HepG2 (cell line): Measurements from ENCODE around the gene PPP4R3A. TPM values are rescaled to one million over a fixed set of nuclear protein-coding genes. Genes with fewer than 3 reads are reported as not detected.
A peak's percentile ranks its signal among the peaks of the same experiment; 100 is the strongest.

Source experiments
- CBX5 ChIP-seq: sonication (generic); formaldehyde crosslinking; IDR thresholded peaks from 2 replicates; pipeline ENCODE4 v1.4.0; 2020; ENCODE audit warnings: missing genetic modification reagents, borderline replicate concordance
- ETV5 ChIP-seq: IDR thresholded peaks from 2 replicates; pipeline ENCODE4 v1.6.1; 2018; ENCODE audit warnings: missing biosample characterization, missing genetic modification reagents, inconsistent platforms, borderline replicate concordance
- FLYWCH1 ChIP-seq: sonication (generic); formaldehyde crosslinking; IDR thresholded peaks from 2 replicates; pipeline ENCODE4 v1.8.1; 2023; ENCODE audit warnings: mild to moderate bottlenecking, missing genetic modification reagents
- FOXA1 ChIP-seq, 2 experiments: fragments of 450-650 bp in 1 of 2; sonication (generic) in 1 of 2; formaldehyde crosslinking in 1 of 2; IDR thresholded peaks; 2 replicates each; pipeline versions ENCODE4 v1.4.0 to v1.6.1; 2016 to 2020; ENCODE audit warnings: missing genetic modification reagents in 1 of 2
- GTF2F1 ChIP-seq: fragments of 150-350 bp; IDR thresholded peaks from 2 replicates; pipeline ENCODE4 v1.6.1; 2014; ENCODE audit warnings: low read length
- KLF6 ChIP-seq: IDR thresholded peaks from 2 replicates; pipeline ENCODE4 v1.8.0; 2016; ENCODE audit warnings: missing biosample characterization, missing genetic modification reagents
- MEF2D ChIP-seq: sonication (generic); formaldehyde crosslinking; IDR thresholded peaks from 2 replicates; pipeline ENCODE4 v1.5.1; 2020; ENCODE audit warnings: mild to moderate bottlenecking, missing genetic modification reagents
- MIXL1 ChIP-seq: IDR thresholded peaks from 2 replicates; pipeline ENCODE4 v1.6.1; 2016
- NCOA5 ChIP-seq: sonication (generic); formaldehyde crosslinking; IDR thresholded peaks from 2 replicates; pipeline ENCODE4 v1.4.0; 2020; ENCODE audit warnings: missing genetic modification reagents
- POGZ ChIP-seq: sonication (generic); formaldehyde crosslinking; IDR thresholded peaks from 2 replicates; pipeline ENCODE4 v1.4.0; 2020; ENCODE audit warnings: mild to moderate bottlenecking, missing genetic modification reagents
- SALL2 ChIP-seq: sonication (generic); formaldehyde crosslinking; IDR thresholded peaks from 2 replicates; pipeline ENCODE4 v1.8.1; 2023; ENCODE audit warnings: mild to moderate bottlenecking, missing genetic modification reagents, inconsistent platforms
- SMARCE1 ChIP-seq: fragments of 450-650 bp; IDR thresholded peaks from 2 replicates; pipeline ENCODE4 v1.6.1; 2017; ENCODE audit warnings: borderline replicate concordance
- UBTF ChIP-seq: sonication (generic); formaldehyde crosslinking; IDR thresholded peaks from 2 replicates; pipeline ENCODE4 v1.4.0; 2020; ENCODE audit warnings: mild to moderate bottlenecking, missing genetic modification reagents
- ZBTB14 ChIP-seq: sonication (generic); formaldehyde crosslinking; IDR thresholded peaks from 2 replicates; pipeline ENCODE4 v1.4.0; 2020; ENCODE audit warnings: missing genetic modification reagents
- ZFP1 ChIP-seq: IDR thresholded peaks from 2 replicates; pipeline ENCODE4 v1.6.1; 2016
- ZFP36L2 ChIP-seq: sonication (generic); formaldehyde crosslinking; IDR thresholded peaks from 2 replicates; pipeline ENCODE4 v1.4.0; 2020; ENCODE audit warnings: missing genetic modification reagents
- ZFP41 ChIP-seq: sonication (generic); formaldehyde crosslinking; IDR thresholded peaks from 2 replicates; pipeline ENCODE4 v1.4.0; 2020; ENCODE audit warnings: mild to moderate bottlenecking, missing genetic modification reagents, borderline replicate concordance
- ZNF546 ChIP-seq: sonication (generic); formaldehyde crosslinking; conservative IDR thresholded peaks from 2 replicates; pipeline ENCODE4 v1.8.1; 2023; ENCODE audit warnings: mild to moderate bottlenecking, missing genetic modification reagents
- ZNF557 ChIP-seq: sonication (generic); formaldehyde crosslinking; IDR thresholded peaks from 2 replicates; pipeline ENCODE4 v1.4.0; 2020; ENCODE audit warnings: missing genetic modification reagents
- ZSCAN31 ChIP-seq: sonication (generic); formaldehyde crosslinking; IDR thresholded peaks from 2 replicates; pipeline ENCODE4 v1.5.0; 2020; ENCODE audit warnings: low read depth, mild to moderate bottlenecking, missing genetic modification reagents
- polyA plus RNA-seq, 8 experiments: library from polyadenylated mRNA; depleted of rRNA in 3 of 8; stranded (reverse) in 7 of 8; unstranded in 1 of 8; fragments of >200 nt; fragmentation: Illumina TruSeq in 4 of 8; extraction: Trizol in 4 of 8; gene quantifications; 2 replicates each; pipeline versions ENCODE4 v1.2.1 to v1.2.3, GENCODE V29; 2011 to 2016; ENCODE audit warnings: low read depth in 4 of 8, missing spikeins in 1 of 8, mixed read lengths in 1 of 8; ENCODE audit not compliant: insufficient read depth in 1 of 8
- total RNA-seq, 5 experiments: library from RNA; depleted of rRNA; stranded (reverse); fragments of >200 nt; fragmentation: Illumina TruSeq; extraction: Trizol; gene quantifications; 2 replicates each; pipeline ENCODE4 v1.2.3, GENCODE V29; 2016; ENCODE audit warnings: low read depth in 1 of 5
- TF ChIP-seq, protein P1 (sequence below): sonication (generic); formaldehyde crosslinking; IDR thresholded peaks from 2 replicates; pipeline ENCODE4 v1.4.0; 2020; ENCODE audit warnings: mild to moderate bottlenecking, missing genetic modification reagents, borderline replicate concordance
- TF ChIP-seq, protein P2 (sequence below): sonication (generic); formaldehyde crosslinking; IDR thresholded peaks from 2 replicates; pipeline ENCODE4 v1.4.0; 2020; ENCODE audit warnings: missing genetic modification reagents
- TF ChIP-seq, protein P3 (sequence below): IDR thresholded peaks from 2 replicates; pipeline ENCODE4 v1.6.1; 2012; ENCODE audit warnings: low read depth, low read length, improper control_type of control experiment

PPP4R3A gene
- total and polyA plus RNA-seq, 2 of the 13 experiments (the other 11 are each of a cell fraction or from before 2014, with no cell fraction given), result 22.5 to 57.4 TPM

GRCh38 chr14:91554535-91555332 is 44.6 kb upstream of the PPP4R3A start (continued):
- TF ChIP-seq NCOA5 (CRISPR knock-in tag) (no peak), UBTF (CRISPR knock-in tag) (peak; percentile 46; the same call in 1 of the 2 replicates), FLYWCH1 (no peak), SALL2 (CRISPR knock-in tag) (no peak), ETV5 (CRISPR knock-in tag) (no peak), POGZ (no peak; the same call in 1 of the 2 replicates), ZNF557 (CRISPR knock-in tag) (no peak), FOXA1 (IDR thresholded peaks at IDR 0.05) (no peak), FOXA1 (CRISPR knock-in tag; IDR thresholded peaks at IDR 0.05) (no peak), SMARCE1 (no peak), GTF2F1 (no peak), KLF6 (CRISPR knock-in tag) (no peak), MIXL1 (no peak), ZFP41 (no peak), CBX5 (no peak), MEF2D (CRISPR knock-in tag) (0 out of 2 replicates have a peak, but pooled peaks have one; percentile 31), ZNF546 (CRISPR knock-in tag) (no peak), ZBTB14 (CRISPR knock-in tag) (no peak), ZSCAN31 (CRISPR knock-in tag) (no peak), ZFP1 (no peak), ZFP36L2 (CRISPR knock-in tag) (no peak)
- TF ChIP-seq, protein P1, sequence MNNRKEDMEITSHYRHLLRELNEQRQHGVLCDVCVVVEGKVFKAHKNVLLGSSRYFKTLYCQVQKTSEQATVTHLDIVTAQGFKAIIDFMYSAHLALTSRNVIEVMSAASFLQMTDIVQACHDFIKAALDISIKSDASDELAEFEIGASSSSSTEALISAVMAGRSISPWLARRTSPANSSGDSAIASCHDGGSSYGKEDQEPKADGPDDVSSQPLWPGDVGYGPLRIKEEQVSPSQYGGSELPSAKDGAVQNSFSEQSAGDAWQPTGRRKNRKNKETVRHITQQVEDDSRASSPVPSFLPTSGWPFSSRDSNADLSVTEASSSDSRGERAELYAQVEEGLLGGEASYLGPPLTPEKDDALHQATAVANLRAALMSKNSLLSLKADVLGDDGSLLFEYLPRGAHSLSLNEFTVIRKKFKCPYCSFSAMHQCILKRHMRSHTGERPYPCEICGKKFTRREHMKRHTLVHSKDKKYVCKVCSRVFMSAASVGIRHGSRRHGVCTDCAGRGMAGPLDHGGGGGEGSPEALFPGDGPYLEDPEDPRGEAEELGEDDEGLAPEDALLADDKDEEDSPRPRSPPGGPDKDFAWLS (CRISPR knock-in tag), result no peak
- TF ChIP-seq, protein P2, sequence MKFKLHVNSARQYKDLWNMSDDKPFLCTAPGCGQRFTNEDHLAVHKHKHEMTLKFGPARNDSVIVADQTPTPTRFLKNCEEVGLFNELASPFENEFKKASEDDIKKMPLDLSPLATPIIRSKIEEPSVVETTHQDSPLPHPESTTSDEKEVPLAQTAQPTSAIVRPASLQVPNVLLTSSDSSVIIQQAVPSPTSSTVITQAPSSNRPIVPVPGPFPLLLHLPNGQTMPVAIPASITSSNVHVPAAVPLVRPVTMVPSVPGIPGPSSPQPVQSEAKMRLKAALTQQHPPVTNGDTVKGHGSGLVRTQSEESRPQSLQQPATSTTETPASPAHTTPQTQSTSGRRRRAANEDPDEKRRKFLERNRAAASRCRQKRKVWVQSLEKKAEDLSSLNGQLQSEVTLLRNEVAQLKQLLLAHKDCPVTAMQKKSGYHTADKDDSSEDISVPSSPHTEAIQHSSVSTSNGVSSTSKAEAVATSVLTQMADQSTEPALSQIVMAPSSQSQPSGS, result peak; percentile 48; the same call in 1 of the 2 replicates
- TF ChIP-seq, protein P3, sequence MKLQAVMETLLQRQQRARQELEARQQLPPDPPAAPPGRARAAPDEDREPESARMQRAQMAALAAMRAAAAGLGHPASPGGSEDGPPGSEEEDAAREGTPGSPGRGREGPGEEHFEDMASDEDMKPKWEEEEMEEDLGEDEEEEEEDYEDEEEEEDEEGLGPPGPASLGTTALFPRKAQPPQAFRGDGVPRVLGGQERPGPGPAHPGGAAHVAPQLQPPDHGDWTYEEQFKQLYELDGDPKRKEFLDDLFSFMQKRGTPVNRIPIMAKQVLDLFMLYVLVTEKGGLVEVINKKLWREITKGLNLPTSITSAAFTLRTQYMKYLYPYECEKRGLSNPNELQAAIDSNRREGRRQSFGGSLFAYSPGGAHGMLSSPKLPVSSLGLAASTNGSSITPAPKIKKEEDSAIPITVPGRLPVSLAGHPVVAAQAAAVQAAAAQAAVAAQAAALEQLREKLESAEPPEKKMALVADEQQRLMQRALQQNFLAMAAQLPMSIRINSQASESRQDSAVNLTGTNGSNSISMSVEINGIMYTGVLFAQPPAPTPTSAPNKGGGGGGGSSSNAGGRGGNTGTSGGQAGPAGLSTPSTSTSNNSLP, result peak; percentile 68
